GDM1 (cell line): ENCODE data around the gene CSGALNACT2.

ENCODE experiments used
- DNase-seq: peaks from one replicate; lab custom pipeline; 2025; lab: John Stamatoyannopoulos, UW

Gene CSGALNACT2

DNA sequence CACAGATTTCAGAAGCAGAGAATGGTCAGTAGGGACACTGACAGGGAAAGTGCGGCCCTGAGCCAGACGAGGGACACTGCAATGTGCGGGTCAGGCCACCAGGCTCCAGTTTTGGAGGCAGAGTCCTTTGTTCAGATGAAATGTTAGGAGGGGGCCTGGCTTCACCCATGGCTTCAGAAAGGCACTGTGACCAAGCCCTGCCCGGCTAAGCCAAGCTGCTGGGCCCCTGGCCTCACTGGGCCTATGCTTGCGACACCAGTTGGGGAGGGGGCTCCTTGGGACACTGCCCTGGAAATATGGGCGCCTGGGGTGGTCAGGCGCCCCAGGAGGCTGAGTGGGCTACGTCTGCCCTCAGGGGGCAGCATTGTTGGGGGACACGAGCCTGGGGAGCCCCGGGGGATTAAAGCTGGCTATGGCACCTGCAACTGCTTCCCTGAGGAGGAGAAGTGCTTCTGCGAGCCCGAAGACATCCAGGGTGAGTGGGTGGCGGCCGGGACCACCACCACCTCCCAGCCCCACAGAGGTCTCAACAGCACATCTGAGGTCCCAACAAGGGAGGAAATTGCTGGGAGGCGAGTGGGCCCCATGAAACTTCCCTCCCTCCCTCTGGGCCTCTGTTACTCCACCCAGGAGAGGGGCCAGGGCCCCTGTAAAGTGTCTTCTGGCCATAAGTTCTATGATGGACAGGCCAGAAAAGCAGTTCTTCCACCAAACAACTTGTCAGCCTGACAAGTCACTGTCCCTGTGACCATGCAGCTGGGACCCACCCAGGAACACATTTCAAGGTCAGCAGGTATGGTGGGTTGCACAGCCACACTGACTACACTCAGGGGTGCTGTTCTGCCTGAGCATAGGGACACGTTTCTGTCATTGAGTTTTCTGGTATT lies 24.8 kb upstream of the CSGALNACT2 start:
- DNase-seq, result no peak

DNA sequence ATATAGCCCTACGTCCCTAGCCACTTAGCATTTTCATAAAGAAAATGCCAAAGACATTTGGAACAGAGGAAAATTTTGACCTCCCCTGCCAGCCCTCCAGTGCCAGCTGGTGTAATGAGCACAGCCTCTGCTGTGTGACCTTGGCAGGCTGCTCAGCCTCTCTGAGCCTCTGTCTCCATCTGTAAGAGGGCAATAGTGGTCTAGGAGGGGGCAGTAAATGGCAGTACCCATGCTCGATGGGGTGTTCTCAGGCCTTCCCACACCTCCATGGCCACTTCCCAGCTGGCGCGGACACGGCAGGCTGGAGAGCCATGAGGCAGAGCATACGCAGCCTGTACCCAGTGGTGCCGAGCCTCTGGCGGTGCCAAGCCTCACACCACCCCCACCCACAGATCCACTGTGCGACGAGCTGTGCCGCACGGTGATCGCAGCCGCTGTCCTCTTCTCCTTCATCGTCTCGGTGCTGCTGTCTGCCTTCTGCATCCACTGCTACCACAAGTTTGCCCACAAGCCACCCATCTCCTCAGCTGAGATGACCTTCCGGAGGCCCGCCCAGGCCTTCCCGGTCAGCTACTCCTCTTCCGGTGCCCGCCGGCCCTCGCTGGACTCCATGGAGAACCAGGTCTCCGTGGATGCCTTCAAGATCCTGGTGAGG lies 24.0 kb upstream of the CSGALNACT2 start:
- no peak for DNase-seq

DNA sequence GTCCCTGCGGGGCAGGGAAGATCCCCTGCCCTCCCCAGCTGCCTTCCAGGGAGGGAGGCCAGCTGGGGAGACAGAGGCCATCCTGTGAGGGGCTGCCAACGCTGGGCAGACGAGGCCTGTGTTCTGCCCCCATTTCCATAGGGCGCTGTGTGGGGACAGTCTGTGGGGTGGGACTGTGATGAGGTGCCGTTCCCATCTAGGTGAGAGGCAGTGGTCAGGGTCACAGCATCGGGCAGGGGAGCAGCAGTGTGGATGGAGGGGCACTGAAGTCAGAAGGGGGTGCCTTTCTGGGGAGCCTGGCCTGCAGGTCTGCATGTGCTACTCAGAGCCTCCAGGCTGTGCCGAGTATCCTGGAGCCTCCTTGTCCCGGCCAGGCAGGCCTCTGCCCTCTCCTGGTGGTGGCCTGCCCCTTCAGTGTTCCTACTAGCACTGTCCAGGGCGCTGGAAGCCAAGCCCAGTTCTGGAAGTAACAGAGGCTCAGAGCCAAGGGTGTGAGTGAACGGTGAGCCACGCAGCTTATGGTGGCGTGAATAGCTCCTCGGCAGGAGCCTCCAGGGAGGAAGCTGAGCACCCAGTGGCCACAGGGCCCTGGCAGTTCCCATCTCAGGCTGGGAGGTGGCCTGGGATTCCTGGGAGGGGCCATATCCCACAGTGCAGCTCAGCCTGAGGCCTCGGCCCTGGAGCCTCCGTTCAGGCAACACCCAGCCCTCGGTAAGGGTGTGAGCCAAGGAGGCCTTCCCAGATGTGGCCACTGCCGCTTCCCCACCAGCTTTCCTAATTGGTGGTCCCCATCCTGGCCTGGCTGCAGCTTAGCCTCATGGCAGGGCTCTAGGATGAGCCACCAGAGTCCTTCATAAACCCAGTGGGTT lies 23.3 kb upstream of the CSGALNACT2 start:
- DNase-seq, result no peak

DNA sequence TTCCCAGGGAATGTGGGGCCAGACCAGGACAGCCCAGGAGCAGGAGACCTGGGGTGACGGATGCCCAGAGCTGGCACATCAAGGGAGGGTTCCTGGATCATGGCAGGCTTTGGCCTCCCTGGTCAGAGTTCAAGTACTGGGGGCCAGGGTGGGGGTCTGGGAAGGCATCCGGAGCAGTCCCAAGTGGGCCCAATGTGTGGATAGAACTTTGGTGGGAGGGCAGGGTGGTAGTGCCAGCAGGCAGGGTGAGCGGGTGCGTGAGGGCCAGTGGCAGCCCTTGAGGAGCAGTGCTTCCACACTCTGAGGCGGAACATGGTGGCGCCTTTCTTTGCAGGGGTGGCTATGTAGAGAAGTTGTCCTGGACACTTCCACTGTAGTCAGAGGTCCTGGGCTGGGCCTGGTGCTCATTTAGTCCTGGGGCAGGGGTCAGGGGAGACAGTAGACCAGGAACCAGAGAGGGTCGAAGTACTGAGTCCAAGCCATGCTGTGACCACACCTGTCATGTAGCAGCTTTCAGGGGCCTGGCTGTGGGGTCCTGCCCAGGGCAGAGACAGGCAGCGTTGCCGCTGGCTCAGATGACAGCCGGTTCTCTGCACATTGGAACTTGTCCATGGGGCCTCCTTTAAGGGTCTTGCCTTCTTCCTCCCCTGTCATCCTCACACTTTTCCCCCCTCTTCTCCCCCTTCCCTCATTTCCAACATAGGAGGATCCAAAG lies 22.2 kb upstream of the CSGALNACT2 start:
- no peak for DNase-seq

DNA sequence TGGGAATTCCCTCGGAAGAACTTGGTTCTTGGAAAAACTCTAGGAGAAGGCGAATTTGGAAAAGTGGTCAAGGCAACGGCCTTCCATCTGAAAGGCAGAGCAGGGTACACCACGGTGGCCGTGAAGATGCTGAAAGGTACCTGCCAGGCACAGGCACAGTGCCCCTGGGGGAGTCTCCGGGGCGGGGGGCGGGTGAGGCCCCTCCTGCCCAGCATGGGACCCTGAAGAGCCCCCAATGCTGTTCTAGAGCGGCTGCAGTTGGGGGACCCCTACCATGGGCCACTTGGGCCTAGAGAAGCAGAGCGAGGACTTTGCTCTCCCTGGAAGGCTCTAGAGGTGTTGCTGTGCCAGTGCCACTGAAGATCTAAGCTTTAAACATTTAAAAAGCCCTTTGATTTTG lies 21.6 kb upstream of the CSGALNACT2 start:
- no peak for DNase-seq

DNA sequence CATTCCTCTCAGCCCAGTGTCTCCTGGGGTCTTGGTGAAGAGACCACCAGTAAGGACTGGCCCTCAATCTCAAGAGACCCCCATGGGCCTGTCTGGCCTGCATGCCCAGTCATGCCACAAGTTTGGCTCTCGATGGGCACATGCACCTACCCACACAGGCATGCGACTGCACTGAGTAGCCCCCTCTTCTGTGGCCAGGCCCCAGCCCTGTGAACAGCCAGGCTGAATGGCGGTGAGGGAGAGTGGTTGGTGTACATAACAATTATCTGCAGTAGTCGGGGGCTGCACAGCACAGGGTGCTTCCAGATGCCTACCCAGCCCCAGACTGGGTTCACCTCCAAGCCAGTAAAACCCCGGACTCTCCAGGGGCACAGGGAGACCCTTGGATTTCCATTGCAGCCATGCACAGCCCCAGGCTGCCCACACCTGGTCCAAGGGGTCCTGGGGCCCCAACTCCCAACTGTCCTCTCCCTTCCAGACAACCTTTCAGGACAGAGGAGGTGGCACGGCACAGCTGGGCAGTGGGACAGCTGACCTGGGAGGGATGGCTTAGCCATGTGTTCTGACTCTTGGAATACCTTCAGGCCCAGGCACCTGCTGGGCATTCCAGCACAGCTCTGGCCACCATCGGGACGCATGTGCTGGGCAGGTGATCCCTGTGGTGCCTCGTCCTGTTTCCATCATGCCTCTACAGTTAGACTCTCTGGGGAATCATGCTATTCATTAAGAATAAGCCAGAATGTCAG lies 21.0 kb upstream of the CSGALNACT2 start:
- DNase-seq, result no peak

DNA sequence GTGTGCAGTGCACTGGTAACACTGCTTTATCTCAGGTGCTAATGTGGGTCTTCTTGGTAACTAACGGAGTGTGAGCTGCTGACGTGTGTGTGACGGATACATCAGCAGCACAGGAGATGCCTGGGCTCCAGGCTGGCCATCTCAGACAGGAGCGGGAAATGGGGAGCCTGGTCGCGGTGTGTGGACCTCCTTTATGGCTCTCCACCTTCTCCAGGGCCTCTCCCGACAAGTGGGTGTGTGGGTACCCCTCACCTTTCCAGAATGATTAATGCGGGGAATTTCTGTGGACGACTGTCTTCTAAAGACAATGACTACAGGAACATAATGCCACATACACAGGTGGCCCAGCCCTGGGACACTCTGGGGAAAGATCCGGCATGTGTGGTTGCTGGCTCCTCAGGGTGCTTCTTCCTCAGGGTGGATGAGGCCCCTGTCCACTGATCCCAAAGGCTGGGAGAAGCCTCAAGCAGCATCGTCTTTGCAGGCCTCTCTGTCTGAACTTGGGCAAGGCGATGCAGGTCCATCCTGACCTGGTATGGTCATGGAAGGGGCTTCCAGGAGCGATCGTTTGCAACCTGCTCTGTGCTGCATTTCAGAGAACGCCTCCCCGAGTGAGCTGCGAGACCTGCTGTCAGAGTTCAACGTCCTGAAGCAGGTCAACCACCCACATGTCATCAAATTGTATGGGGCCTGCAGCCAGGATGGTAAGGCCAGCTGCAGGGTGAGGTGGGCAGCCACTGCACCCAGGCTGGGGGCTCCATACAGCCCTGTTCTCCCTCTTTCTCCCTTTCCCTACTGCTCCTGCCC lies 20.3 kb upstream of the CSGALNACT2 start:
- DNase-seq, result no peak

DNA sequence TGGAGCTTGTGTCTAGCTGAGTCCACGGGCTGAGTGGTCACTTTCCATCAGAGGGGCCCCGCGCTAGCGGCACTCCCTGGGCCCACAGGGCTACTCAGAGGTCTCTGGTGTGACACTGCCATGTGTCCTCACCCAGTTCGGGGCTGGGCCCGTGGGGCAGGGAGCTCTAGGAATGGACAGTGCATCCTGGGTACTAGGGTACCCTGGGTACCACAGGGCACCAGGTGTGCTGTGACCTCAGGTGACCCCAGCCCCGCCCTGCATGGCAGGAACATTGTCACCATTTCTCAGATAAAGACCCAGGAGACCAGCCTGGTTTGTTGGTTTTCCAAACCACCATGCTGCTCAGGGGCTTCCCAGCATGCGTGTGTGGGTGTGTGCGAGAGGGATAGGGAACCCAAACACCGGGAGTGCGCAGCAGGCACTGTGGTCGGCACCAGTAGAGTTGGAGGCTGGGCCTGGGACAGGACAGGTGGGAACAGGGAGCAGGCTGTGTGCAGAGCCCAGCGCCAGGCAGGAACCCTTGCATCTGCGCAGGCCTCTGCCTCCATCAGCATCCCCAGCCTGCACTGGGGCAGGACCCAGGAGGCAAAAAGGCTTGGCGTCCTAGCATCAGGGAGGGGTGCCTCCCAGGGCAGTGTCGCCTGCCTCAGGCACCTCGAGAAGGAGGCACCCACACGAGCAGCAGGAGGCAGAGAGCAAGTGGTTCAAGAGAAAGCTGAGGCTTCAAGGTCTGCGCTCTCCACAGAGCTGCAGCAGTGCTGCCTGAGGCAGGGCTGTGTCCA lies 19.4 kb upstream of the CSGALNACT2 start:
- DNase-seq, result no peak

DNA sequence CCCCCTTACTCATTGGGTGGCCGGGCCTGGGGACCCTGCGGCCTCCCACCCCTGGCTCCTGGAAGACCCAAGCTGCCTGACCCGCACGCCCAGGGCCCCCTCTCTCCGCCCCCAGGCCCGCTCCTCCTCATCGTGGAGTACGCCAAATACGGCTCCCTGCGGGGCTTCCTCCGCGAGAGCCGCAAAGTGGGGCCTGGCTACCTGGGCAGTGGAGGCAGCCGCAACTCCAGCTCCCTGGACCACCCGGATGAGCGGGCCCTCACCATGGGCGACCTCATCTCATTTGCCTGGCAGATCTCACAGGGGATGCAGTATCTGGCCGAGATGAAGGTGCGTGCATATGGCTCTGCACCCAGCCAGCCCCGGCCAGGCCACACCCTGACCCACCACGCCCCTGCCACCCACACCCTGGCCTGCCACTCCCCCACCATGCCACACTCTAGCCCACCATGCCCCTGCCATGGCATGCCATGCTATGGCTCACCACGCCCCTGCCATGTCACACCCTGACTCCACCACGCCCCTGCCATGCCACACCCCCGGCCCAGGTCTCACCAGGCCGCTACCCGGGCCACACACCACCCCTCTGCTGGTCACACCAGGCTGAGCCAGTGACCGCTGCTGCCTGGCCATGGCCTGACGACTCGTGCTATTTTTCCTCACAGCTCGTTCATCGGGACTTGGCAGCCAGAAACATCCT lies 18.7 kb upstream of the CSGALNACT2 start:
- DNase-seq, result no peak

DNA sequence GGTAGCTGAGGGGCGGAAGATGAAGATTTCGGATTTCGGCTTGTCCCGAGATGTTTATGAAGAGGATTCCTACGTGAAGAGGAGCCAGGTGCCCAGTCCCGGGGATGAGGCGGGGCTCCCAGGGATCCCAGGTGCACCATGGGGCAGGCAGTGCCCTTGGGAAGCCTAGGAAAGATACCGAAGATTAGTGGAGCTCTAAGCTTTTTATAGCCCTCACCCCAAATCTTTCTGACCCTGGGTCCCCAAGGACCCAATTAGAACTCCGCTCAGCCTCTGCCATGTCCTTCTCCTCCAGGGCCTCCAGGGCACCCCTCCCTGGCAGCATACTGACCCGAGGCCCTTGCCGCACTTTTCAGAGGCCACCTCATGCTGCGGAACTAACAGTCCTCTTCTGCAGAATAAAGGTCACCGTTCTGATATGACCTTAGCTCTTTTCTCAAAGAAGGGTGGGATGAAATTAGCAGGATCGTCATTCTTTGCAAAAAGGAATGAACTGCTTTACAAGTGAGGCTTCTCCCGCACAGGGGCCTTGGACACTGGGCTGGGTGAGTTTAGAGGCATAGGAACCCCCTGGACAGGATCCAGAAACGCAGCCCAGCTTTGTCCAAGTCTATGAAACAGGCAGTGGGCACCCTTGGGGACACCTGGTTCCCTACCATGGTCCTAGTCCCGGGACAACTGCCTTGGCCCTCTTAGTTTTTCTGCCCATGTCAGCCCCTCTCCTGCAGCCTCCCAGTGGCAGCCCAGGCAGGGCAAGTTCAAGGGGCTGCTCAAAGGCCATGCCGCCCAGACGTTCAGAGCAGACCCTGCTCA lies 17.9 kb upstream of the CSGALNACT2 start:
- DNase-seq, result no peak

DNA sequence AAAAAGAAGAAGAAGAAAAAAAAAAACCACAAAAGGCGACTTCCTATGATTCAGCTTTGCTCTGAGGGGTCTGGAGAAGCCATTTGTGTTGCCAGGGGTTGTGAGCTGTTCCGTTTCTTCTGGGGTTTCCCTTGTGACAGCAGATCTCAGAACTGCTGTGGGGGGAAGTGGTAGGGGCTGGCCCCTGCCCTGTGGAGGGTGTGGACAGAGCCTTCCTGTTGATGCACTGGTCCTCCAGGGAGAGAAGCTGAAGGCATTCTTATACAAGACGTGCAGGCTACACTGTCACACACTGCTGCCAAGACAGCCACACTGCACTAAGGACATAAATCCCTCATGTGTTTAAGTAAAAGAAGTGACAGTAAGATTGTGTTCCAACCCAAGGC lies 17.3 kb upstream of the CSGALNACT2 start:
- peak; percentile 93 for DNase-seq

DNA sequence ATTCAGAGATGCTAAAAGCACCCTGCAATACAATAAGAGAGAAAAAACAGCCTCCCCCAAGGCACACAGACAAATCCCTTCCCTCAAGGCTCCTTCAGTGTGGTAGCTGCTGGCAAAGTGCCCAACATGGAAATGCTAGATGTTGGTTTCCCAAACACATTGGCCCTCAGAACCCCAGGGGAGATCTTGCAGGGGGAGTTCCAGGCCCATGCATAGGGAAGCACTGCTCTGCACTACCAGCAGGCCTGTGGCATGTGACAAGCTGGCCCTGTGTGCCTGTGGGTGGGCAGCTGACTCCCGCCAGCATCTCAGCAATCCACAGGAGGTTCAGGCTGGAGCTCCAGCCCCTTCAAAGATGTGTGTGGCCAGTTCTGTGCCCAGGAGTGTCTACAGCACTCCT lies 16.8 kb upstream of the CSGALNACT2 start:
- DNase-seq, result peak; percentile 36

DNA sequence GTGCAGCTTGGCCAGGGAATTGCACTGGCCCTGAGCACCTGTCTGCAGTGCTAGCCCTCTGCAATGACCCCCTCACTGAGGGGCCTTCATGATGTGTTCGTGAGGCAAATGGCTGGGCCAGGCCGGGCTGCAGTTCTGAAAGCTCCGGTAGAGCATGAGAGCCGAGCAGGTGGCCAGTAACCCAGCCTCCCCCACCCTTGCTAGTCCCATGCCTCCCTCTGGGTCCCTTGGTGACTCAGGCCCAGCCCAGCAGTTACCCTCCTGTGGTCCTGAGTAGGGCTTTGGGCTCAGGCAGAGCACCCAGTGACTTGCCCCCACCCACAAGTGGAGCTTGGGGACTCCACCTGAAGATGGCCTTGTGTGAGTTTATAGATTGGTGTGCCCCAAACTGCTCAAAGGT lies 16.1 kb upstream of the CSGALNACT2 start:
- no peak for DNase-seq

DNA sequence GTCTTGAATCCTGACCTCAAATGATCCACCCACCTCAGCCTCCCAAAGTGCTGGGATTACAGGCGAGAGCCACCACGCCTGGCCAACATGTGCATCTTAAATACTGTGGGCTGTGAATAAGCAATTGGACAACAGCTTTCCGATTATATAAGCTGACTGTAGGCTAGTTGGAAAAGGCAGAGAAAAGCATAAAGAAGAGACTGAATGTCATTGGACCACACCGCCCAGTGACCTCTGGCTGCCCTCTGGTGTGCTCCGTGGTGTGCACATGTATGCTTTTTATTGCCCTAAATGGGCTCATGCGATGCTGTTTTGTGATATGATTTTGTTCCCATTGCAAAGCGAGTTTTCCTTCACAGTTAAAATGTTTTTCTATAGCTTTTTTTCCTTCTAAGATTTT lies 15.4 kb upstream of the CSGALNACT2 start:
- DNase-seq, result no peak

DNA sequence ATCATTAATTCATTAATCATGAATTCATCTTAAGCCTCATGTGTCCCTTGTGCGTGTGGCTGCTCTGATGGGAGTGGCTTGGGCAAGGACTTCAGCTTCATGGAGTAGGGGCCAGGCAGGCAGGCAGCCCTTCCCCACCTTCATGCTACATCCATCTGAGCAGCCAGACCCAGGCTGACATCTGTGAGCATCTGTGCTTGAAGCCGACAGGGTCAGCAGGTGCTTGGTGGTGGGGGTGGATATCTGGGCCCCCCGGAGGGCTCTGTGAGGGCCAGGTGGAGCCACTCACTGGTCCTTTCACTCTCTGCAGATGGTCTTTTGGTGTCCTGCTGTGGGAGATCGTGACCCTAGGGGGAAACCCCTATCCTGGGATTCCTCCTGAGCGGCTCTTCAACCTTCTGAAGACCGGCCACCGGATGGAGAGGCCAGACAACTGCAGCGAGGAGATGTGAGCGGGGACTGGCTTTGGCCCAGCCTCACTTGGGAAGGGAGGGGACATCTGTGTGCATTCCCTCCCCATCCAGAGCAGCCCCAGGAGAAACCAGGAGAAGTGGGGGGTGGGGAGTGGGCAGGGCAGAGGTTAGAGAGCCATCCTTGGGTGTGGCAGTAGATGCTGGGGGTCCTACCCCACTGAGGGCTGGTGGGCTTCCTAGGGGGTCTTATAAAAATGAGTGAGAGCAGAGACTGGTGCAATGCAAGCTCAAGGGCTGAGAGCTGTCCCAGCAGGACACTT lies 14.7 kb upstream of the CSGALNACT2 start:
- DNase-seq, result no peak

DNA sequence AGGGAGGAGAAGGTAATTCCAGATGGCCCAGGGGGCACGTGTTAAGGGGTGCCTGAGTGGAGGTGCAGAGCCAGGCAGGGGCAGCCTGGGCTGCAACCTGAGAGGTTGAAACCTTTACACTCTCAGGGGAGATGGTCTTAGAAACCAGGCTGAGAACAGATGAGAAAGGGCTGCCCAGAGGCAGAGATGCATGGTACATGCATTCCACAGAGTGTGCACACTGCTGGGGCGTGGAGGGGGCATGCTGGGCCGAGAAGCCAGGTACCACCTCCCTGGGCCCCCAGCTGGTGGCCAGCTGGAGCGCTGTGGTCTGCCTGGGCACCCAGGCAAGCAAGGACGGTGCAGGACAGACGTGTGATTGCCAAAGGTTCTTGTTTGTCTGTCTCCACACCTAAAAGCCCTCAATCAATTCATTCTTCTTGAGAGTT lies 14.1 kb upstream of the CSGALNACT2 start:
- no peak for DNase-seq

DNA sequence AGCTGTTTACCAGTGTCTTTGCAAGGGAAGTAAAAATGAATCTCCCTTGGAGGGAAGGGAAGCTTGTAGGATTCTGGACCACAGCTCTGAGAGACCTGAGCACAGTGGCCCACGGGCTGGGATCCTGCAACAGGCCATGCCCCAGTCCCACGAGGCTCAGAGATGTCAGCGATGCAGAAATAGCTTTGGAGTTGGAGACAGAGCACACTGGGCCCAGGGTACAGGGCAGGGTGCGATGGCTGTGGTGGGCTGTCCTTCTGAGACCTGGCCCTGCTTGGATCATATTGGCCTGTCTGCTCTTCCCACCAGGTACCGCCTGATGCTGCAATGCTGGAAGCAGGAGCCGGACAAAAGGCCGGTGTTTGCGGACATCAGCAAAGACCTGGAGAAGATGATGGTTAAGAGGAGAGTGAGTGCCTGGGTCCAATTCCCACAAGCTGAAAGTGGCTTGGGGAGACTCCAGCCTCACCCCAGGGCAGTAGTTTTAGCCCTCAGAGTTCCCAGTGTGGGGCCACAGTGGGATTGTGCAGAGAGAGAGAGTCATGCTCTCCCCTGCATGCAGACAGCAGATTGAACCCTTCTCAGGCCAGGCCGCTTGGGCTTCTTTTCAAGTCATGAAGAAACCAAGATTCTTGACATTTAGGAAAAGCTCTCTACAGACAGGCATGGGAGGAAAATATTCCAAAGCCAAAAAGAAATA lies 13.5 kb upstream of the CSGALNACT2 start:
- no peak for DNase-seq
